ENCODE measurements around the gene HOXD11.

- TF ChIP-seq EZH2 (IDR thresholded peaks at IDR 0.05; ENCODE audit: borderline replicate concordance, low read depth, low read length, severe bottlenecking) (no peak), MAX (IDR thresholded peaks at IDR 0.05; ENCODE audit: insufficient read depth, insufficient read length) (no peak), POLR2AphosphoS5 (IDR thresholded peaks at IDR 0.05; ENCODE audit: insufficient read depth, low read depth, low read length) (peak; percentile 18), JUN (IDR thresholded peaks at IDR 0.05; ENCODE audit: borderline replicate concordance, insufficient read depth, insufficient read length, low read depth) (no peak), CTCF (IDR thresholded peaks at IDR 0.05; ENCODE audit: extremely low read depth in 1 of 2, insufficient read depth in 1 of 2, low read depth in 1 of 2, low read length in 2 of 2) (no peak), POLR2A (IDR thresholded peaks at IDR 0.05; ENCODE audit: low read depth, low read length) (no peak), FOS (IDR thresholded peaks at IDR 0.05; ENCODE audit: borderline replicate concordance, insufficient read depth, low read length) (no peak)
Observed at GRCh38 chr2:176132205-176133171, 25.4 kb downstream of the HOXD11 start.

Measured in endothelial cell of umbilical vein (primary cell).